Measurements from ENCODE around the gene CDH23.

The CDH23 gene

GRCh38 chr10:71382757-71383156 is 14.0 kb upstream of the CDH23 start:
- no peak overlapping the region for H3K4me2 ChIP-seq
- H3K27ac ChIP-seq = no peak overlapping the region
- no peak overlapping the region for H3K9ac ChIP-seq
- no peaks in the 10 kb centered on the region for H4K20me1 ChIP-seq (ENCODE audit: insufficient read depth)
- peaks cover 1% of the 10 kb centered on the region for H3K4me1 ChIP-seq (ENCODE audit: low read depth, poor library complexity, severe bottlenecking)
- no peak overlapping the region for H3K4me3 ChIP-seq (IDR thresholded peaks at IDR 0.05; ENCODE audit: insufficient read depth, low read depth, low read length)
- no peaks in the 10 kb centered on the region; the same call in 1 of the 2 replicates for H3K27me3 ChIP-seq (ENCODE audit: insufficient read depth, low read depth)
- no peak for TF ChIP-seq CTCF (conservative IDR thresholded peaks at IDR 0.05; ENCODE audit: low read depth, low read length)
- no peaks in the 10 kb centered on the region for H3K79me2 ChIP-seq (ENCODE audit: insufficient read depth, low read depth)
- H3K36me3 ChIP-seq (ENCODE audit: insufficient read depth) = no peaks in the 10 kb centered on the region
- no peak overlapping the region for H2AFZ ChIP-seq (ENCODE audit: low read depth)

- no peak overlapping the region for H3K27ac ChIP-seq
- H4K20me1 ChIP-seq (ENCODE audit: insufficient read depth) = no peaks in the 10 kb centered on the region
- no peaks in the 10 kb centered on the region; the same call in 1 of the 2 replicates for H3K27me3 ChIP-seq (ENCODE audit: insufficient read depth, low read depth)
- no peaks in the 10 kb centered on the region for H3K4me1 ChIP-seq (ENCODE audit: low read depth, poor library complexity, severe bottlenecking)
- no peak overlapping the region for H3K4me2 ChIP-seq
- peak; percentile 86 for TF ChIP-seq CTCF (conservative IDR thresholded peaks at IDR 0.05; ENCODE audit: low read depth, low read length)
- H2AFZ ChIP-seq (ENCODE audit: low read depth) = no peak overlapping the region
- no peaks in the 10 kb centered on the region for H3K36me3 ChIP-seq (ENCODE audit: insufficient read depth)
- H3K9ac ChIP-seq = no peak overlapping the region
- H3K79me2 ChIP-seq (ENCODE audit: insufficient read depth, low read depth) = no peaks in the 10 kb centered on the region
- H3K4me3 ChIP-seq (IDR thresholded peaks at IDR 0.05; ENCODE audit: insufficient read depth, low read depth, low read length) = no peak overlapping the region
Observed at GRCh38 chr10:71383972-71384687, 12.6 kb upstream of the CDH23 start.

- Histone ChIP-seq H4K20me1 (ENCODE audit: insufficient read depth) (no peaks in the 10 kb centered on the region), H3K79me2 (ENCODE audit: insufficient read depth, low read depth) (no peaks in the 10 kb centered on the region), H3K9ac (no peak overlapping the region), H3K36me3 (ENCODE audit: insufficient read depth) (no peaks in the 10 kb centered on the region), H3K4me2 (no peak overlapping the region), H3K27ac (no peak overlapping the region), H3K27me3 (ENCODE audit: insufficient read depth, low read depth) (peaks cover 26% of the 10 kb centered on the region; the same call in 1 of the 2 replicates), H2AFZ (ENCODE audit: low read depth) (no peak overlapping the region), H3K4me1 (ENCODE audit: low read depth, poor library complexity, severe bottlenecking) (no peaks in the 10 kb centered on the region), H3K4me3 (IDR thresholded peaks at IDR 0.05; ENCODE audit: insufficient read depth, low read depth, low read length) (no peak overlapping the region)
- no peak for TF ChIP-seq CTCF (conservative IDR thresholded peaks at IDR 0.05; ENCODE audit: low read depth, low read length)
Observed at GRCh38 chr10:71388171-71388570, 8.5 kb upstream of the CDH23 start.

- H3K27ac ChIP-seq = no peak overlapping the region
- no peak for TF ChIP-seq CTCF (conservative IDR thresholded peaks at IDR 0.05; ENCODE audit: low read depth, low read length)
Observed at GRCh38 chr10:71388583-71389310, 8.0 kb upstream of the CDH23 start.

More at GRCh38 chr10:71388583-71389310, 8.0 kb upstream of the CDH23 start:
- Histone ChIP-seq H3K79me2 (ENCODE audit: insufficient read depth, low read depth) (no peaks in the 10 kb centered on the region), H3K4me1 (ENCODE audit: low read depth, poor library complexity, severe bottlenecking) (no peaks in the 10 kb centered on the region), H3K27me3 (ENCODE audit: insufficient read depth, low read depth) (peaks cover 31% of the 10 kb centered on the region; the same call in 1 of the 2 replicates), H3K4me3 (IDR thresholded peaks at IDR 0.05; ENCODE audit: insufficient read depth, low read depth, low read length) (no peak overlapping the region), H3K4me2 (no peak overlapping the region), H3K36me3 (ENCODE audit: insufficient read depth) (no peaks in the 10 kb centered on the region), H2AFZ (ENCODE audit: low read depth) (no peak overlapping the region), H4K20me1 (ENCODE audit: insufficient read depth) (no peaks in the 10 kb centered on the region), H3K9ac (no peak overlapping the region)
